CD14-positive monocyte (primary cell): ENCODE measurements around the gene MRPS34. TPM values are rescaled to one million over a fixed set of nuclear protein-coding genes. Genes with fewer than 3 reads are reported as not detected.

ENCODE experiments used
- DNase-seq, 3 donors: peaks; one replicate each; pipeline ENCODE4 v3.0.0-alpha.2; 2011 to 2022
- H2AFZ ChIP-seq: 2 replicates; pipeline ENCODE4 v1.6.0; 2012; ENCODE audit warnings: mild to moderate bottlenecking, low read depth, low read length, inconsistent platforms; ENCODE audit not compliant: insufficient read depth, poor library complexity, severe bottlenecking
- H3K27ac ChIP-seq, 2 donors: 1 replicate in 1 of 2; 2 replicates in 1 of 2; pipeline ENCODE4 v1.5.1; 2012 to 2013; ENCODE audit warnings: low read length in 2 of 2, control low read depth in 1 of 2, inconsistent platforms in 1 of 2, low read depth in 1 of 2, mild to moderate bottlenecking in 1 of 2
- H3K27me3 ChIP-seq, 2 donors: one replicate each; pipeline versions ENCODE4 v1.6.0 to v1.6.1; 2011 to 2013; ENCODE audit warnings: low read length in 2 of 2; ENCODE audit not compliant: control insufficient read depth in 2 of 2, insufficient read depth in 2 of 2
- H3K36me3 ChIP-seq, 2 donors: replicated peaks in 1 of 2; 1 replicate in 1 of 2; 2 replicates in 1 of 2; pipeline versions ENCODE4 v1.5.1 to v1.6.1; 2012 to 2013; ENCODE audit warnings: low read length in 2 of 2, control low read depth in 1 of 2, inconsistent platforms in 1 of 2, mild to moderate bottlenecking in 1 of 2; ENCODE audit not compliant: insufficient read depth in 2 of 2, control insufficient read depth in 1 of 2
- H3K4me1 ChIP-seq, 2 donors: 1 replicate in 1 of 2; 2 replicates in 1 of 2; pipeline versions ENCODE4 v1.5.1 to v1.6.1; 2012 to 2013; ENCODE audit warnings: low read length in 2 of 2, control low read depth in 1 of 2, inconsistent platforms in 1 of 2, mild to moderate bottlenecking in 1 of 2, moderate library complexity in 1 of 2; ENCODE audit not compliant: insufficient read depth in 2 of 2, control insufficient read depth in 1 of 2
- H3K4me2 ChIP-seq: replicated peaks from 2 replicates; pipeline ENCODE3; 2012; ENCODE audit warnings: low read length, moderate library complexity, mild to moderate bottlenecking; ENCODE audit not compliant: poor library complexity, severe bottlenecking; ENCODE audit errors: extremely low read depth
- H3K4me3 ChIP-seq, 3 experiments: fragments of 200-600 bp in 1 of 3; sonication (generic) in 1 of 3; replicated peaks in 1 of 3; 1 replicate in 2 of 3; 2 replicates in 1 of 3; pipeline ENCODE4 v1.5.1; 2011 to 2013; ENCODE audit warnings: low read length in 3 of 3, mild to moderate bottlenecking in 3 of 3, control low read depth in 2 of 3, low read depth in 2 of 3, inconsistent platforms in 1 of 3, moderate library complexity in 1 of 3
- H3K79me2 ChIP-seq: 2 replicates; pipeline ENCODE4 v1.6.0; 2012; ENCODE audit warnings: mild to moderate bottlenecking, control low read depth, inconsistent platforms, low read length, moderate library complexity; ENCODE audit not compliant: insufficient read depth
- H3K9ac ChIP-seq: 2 replicates; pipeline ENCODE4 v1.6.0; 2017; ENCODE audit warnings: low read length, mild to moderate bottlenecking; ENCODE audit not compliant: insufficient read depth, poor library complexity, severe bottlenecking
- H3K9me3 ChIP-seq, 2 donors: replicated peaks in 1 of 2; 1 replicate in 1 of 2; 2 replicates in 1 of 2; pipeline versions ENCODE4 v1.5.1 to v1.6.1; 2012 to 2013; ENCODE audit warnings: low read length in 2 of 2, control low read depth in 1 of 2; ENCODE audit not compliant: control insufficient read depth in 1 of 2, insufficient read depth in 1 of 2
- H4K20me1 ChIP-seq: 2 replicates; pipeline ENCODE4 v1.6.0; 2012; ENCODE audit warnings: mild to moderate bottlenecking, low read length, control low read depth, moderate library complexity; ENCODE audit not compliant: insufficient read depth
- H3K27ac Mint-ChIP-seq, 7 donors: one replicate each; pipeline ENCODE4 v1.8.0; 2020; ENCODE audit warnings: mild to moderate bottlenecking in 7 of 7, mixed read lengths in 7 of 7, moderate library complexity in 6 of 7, inconsistent platforms in 2 of 7
- H3K27me3 Mint-ChIP-seq, 3 donors: one replicate each; pipeline ENCODE4 v1.8.0; 2021 to 2022; ENCODE audit warnings: low read depth in 3 of 3, mild to moderate bottlenecking in 3 of 3, mixed read lengths in 3 of 3, moderate library complexity in 3 of 3, inconsistent platforms in 1 of 3
- H3K36me3 Mint-ChIP-seq, 2 donors: one replicate each; pipeline ENCODE4 v1.8.0; 2020; ENCODE audit warnings: mixed read lengths in 2 of 2, inconsistent platforms in 1 of 2, mild to moderate bottlenecking in 1 of 2
- H3K4me1 Mint-ChIP-seq: one replicate; pipeline ENCODE4 v1.8.0; 2020; ENCODE audit warnings: mild to moderate bottlenecking, mixed read lengths
- H3K4me3 Mint-ChIP-seq, 2 donors: one replicate each; pipeline ENCODE4 v1.8.0; 2020; ENCODE audit warnings: mild to moderate bottlenecking in 2 of 2, mixed read lengths in 2 of 2, moderate library complexity in 1 of 2
- H3K9me3 Mint-ChIP-seq, 7 donors: one replicate each; pipeline ENCODE4 v1.8.0; 2020 to 2022; ENCODE audit warnings: mixed read lengths in 7 of 7, mild to moderate bottlenecking in 6 of 7, moderate library complexity in 6 of 7, inconsistent platforms in 2 of 7
- WGBS: methylation state at CpG from one replicate; pipeline ENCODE4 v1.1.5; 2013; ENCODE audit warnings: missing lambda C conversion rate; ENCODE audit not compliant: insufficient coverage; 5-methylcytosine and 5-hydroxymethylcytosine counted together
- intact Hi-C, 2 donors: fragments of 100-400 bp; cut with micrococcal nuclease; formaldehyde crosslinking; loops; one replicate each; pipeline versions ENCODE4 v1.15.0 to v1.15.1; 2023
- polyA plus RNA-seq, 3 donors: library from polyadenylated mRNA; depleted of rRNA in 1 of 3; unstranded in 2 of 3; stranded (reverse) in 1 of 3; fragments of 300-500 nt in 2 of 3; fragments of >200 nt in 1 of 3; fragmentation: Illumina TruSeq in 2 of 3; gene quantifications; 1 replicate in 2 of 3; 2 replicates in 1 of 3; pipeline ENCODE4 v1.2.3, GENCODE V29; 2012 to 2021
- TF ChIP-seq, protein P1 (sequence below): fragments of 200-600 bp; IDR thresholded peaks from one replicate; pipeline ENCODE4 v1.8.0; 2022; ENCODE audit warnings: antibody characterized with exemption, mild to moderate bottlenecking

Gene MRPS34
- polyA plus RNA-seq, 3 donors: 34.5 to 137 (median 109) TPM

DNA sequence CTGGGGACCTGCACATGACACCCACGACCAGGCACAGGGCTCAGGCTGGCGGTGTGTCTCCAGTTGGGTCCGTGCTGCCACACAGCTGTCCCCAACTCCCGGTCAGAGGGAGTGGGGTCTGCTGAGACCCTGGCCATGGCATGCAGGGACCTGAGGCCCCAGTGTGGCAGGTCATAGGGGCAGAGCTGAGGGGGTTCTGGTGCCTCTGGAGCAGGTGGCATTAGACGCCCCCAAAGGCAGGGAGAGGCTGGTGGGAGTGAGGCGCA lies 14.1 kb upstream of the MRPS34 start:
- DNase-seq: no peak
- peaks cover 42 to 44% of the 10 kb centered on the region in 2 donors for H3K36me3 ChIP-seq
- H3K27me3 ChIP-seq: no peaks in the 10 kb centered on the region
- Mint-ChIP-seq H3K27me3 (no peaks in the 10 kb centered on the region), H3K27ac (peak overlapping the region in 1 of 7 donors; percentile 43), H3K9me3 (no peaks in the 10 kb centered on the region), H3K36me3 (peaks cover 18 to 55% of the 10 kb centered on the region in 2 donors), H3K4me1 (peaks cover 12% of the 10 kb centered on the region), H3K4me3 (no peak overlapping the region)
- H4K20me1 ChIP-seq: peaks cover 34% of the 10 kb centered on the region
- H3K27ac ChIP-seq: no peak overlapping the region
- H2AFZ ChIP-seq: no peak overlapping the region
- H3K79me2 ChIP-seq: peaks cover 39% of the 10 kb centered on the region
- H3K4me2 ChIP-seq: no peak overlapping the region
- H3K9me3 ChIP-seq: no peaks in the 10 kb centered on the region
- 97% methylated on average over 6 of the region's 6 CpGs for WGBS
- H3K9ac ChIP-seq: no peak overlapping the region
- no peak overlapping the region for H3K4me3 ChIP-seq
- intact Hi-C loops: loop anchor here in 1 of 2 donors (10.0 kb wide), 2 partner anchors 82 to 362 kb away; partner anchors contain the start of genes MAPK8IP3 and UQCC4
- TF ChIP-seq, protein P1, sequence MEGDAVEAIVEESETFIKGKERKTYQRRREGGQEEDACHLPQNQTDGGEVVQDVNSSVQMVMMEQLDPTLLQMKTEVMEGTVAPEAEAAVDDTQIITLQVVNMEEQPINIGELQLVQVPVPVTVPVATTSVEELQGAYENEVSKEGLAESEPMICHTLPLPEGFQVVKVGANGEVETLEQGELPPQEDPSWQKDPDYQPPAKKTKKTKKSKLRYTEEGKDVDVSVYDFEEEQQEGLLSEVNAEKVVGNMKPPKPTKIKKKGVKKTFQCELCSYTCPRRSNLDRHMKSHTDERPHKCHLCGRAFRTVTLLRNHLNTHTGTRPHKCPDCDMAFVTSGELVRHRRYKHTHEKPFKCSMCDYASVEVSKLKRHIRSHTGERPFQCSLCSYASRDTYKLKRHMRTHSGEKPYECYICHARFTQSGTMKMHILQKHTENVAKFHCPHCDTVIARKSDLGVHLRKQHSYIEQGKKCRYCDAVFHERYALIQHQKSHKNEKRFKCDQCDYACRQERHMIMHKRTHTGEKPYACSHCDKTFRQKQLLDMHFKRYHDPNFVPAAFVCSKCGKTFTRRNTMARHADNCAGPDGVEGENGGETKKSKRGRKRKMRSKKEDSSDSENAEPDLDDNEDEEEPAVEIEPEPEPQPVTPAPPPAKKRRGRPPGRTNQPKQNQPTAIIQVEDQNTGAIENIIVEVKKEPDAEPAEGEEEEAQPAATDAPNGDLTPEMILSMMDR: no peak
- H3K4me1 ChIP-seq: peaks cover 12 to 16% of the 10 kb centered on the region in 2 donors

DNA sequence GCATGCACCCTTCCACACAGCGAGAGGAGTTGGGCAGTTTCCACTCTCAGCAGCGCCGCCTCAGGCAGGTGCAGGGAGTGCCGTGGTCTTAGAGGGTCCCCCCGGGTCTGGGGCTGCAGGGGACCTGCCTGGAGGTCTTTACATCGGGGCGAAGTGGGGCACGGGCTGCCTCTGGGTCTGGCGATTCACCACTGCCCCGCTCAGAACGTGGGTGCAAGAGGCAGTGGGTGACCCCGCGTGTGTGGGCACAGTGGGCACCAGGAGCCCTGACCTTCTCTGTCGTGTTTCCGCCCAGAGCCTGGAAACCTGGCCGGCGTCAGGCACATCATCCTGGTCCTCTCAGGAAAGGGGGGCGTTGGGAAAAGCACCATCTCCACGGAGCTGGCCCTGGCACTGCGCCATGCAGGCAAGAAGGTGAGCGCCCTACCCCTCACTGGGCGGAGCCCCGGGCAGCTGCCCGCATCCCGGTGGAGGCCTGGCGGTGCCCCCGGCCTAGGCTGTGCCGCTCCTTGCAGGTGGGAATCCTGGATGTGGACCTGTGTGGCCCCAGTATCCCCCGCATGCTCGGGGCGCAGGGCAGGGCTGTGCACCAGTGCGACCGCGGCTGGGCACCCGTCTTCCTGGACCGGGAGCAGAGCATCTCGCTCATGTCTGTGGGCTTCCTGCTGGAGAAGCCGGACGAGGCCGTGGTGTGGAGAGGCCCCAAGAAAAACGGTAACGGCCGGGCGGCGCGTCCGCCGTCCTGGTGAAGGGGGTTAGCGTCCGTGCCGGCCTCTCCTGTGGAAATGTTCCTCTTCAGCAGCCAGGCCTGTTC lies 13.5 kb upstream of the MRPS34 start:
- H3K4me3 Mint-ChIP-seq: no peak overlapping the region
- Histone ChIP-seq H3K36me3 (peaks cover 41 to 44% of the 10 kb centered on the region in 2 donors), H3K9me3 (no peaks in the 10 kb centered on the region), H3K9ac (no peak overlapping the region), H3K4me2 (no peak overlapping the region), H2AFZ (no peak overlapping the region), H3K79me2 (peaks cover 43% of the 10 kb centered on the region), H3K27ac (no peak overlapping the region), H3K4me1 (peaks cover 17 to 21% of the 10 kb centered on the region in 2 donors), H3K4me3 (no peak overlapping the region), H3K27me3 (no peaks in the 10 kb centered on the region), H4K20me1 (peaks cover 39% of the 10 kb centered on the region)
- peaks cover 17% of the 10 kb centered on the region for H3K4me1 Mint-ChIP-seq
- no peaks in the 10 kb centered on the region for H3K9me3 Mint-ChIP-seq
- TF ChIP-seq, protein P1: no peak
- peak overlapping the region in 1 of 7 donors; percentile 43 for H3K27ac Mint-ChIP-seq
- peaks cover 18 to 55% of the 10 kb centered on the region in 2 donors for H3K36me3 Mint-ChIP-seq
- no peak for DNase-seq
- 95% methylated on average over 47 of the region's 51 CpGs for WGBS
- no peaks in the 10 kb centered on the region for H3K27me3 Mint-ChIP-seq
- intact Hi-C loops: loop anchor here in 1 of 2 donors (10.0 kb wide), 2 partner anchors 82 to 362 kb away; partner anchors contain the start of genes MAPK8IP3 and UQCC4
